ENCODE results near the gene HACD2. TPM values are rescaled to one million over a fixed set of nuclear protein-coding genes. Genes with fewer than 3 reads are reported as not detected.

HACD2 gene
- total RNA-seq, 1 experiment from 2014 or later = 97.7 TPM

DNA sequence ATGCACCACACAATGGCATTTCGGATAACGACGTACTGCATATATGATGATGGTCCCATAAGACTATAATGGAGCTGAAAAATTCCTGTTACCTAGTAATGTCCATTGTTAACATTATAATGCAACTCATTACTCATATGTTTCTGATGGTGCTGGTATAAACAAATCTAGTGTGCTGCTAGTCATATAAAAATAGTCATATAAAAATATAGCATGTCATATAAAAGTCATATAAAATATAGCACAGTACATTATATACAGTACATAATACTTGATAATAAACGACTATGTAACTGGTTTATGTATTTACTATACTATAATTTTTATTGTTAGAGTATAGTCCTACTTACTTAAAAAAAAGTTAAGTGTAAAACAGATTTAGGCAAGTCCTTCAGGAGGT lies 50.6 kb downstream of the HACD2 start:
- ChIA-PET CTCF (interaction anchor here (0.6 to 1.7 kb wide), 4 partner anchors 17 to 206 kb away, joined by 3 to 12 read pairs (median 3); no protein-coding TSS in a partner anchor), POLR2A (interaction anchor here (0.6 to 1.2 kb wide), 3 partner anchors 10 to 239 kb away, joined by 3 to 5 read pairs (median 4); no protein-coding TSS in a partner anchor)
- TF ChIP-seq, protein P1, sequence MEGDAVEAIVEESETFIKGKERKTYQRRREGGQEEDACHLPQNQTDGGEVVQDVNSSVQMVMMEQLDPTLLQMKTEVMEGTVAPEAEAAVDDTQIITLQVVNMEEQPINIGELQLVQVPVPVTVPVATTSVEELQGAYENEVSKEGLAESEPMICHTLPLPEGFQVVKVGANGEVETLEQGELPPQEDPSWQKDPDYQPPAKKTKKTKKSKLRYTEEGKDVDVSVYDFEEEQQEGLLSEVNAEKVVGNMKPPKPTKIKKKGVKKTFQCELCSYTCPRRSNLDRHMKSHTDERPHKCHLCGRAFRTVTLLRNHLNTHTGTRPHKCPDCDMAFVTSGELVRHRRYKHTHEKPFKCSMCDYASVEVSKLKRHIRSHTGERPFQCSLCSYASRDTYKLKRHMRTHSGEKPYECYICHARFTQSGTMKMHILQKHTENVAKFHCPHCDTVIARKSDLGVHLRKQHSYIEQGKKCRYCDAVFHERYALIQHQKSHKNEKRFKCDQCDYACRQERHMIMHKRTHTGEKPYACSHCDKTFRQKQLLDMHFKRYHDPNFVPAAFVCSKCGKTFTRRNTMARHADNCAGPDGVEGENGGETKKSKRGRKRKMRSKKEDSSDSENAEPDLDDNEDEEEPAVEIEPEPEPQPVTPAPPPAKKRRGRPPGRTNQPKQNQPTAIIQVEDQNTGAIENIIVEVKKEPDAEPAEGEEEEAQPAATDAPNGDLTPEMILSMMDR (IDR thresholded peaks at IDR 0.05; ENCODE audit: unreplicated experiment) = no peak
- Mint-ChIP-seq H3K4me3 (ENCODE audit: unreplicated experiment) (no peak overlapping the region), H3K27ac (ENCODE audit: low read depth, unreplicated experiment) (no peak overlapping the region), H3K9me3 (ENCODE audit: unreplicated experiment) (no peaks in the 10 kb centered on the region), H3K36me3 (ENCODE audit: insufficient read depth, unreplicated experiment) (peaks cover 25% of the 10 kb centered on the region), H3K27me3 (ENCODE audit: insufficient read depth, unreplicated experiment) (no peaks in the 10 kb centered on the region), H3K4me1 (ENCODE audit: insufficient read depth, unreplicated experiment) (peaks cover 20% of the 10 kb centered on the region)
- no peak for DNase-seq (ENCODE audit: unreplicated experiment)
- BruUV-seq (replicated peaks) = no TSS peak
- intact Hi-C loops (cut with micrococcal nuclease) = no loop called here

GRCh38 chr3:123533554-123534159 lies 51.2 kb downstream of the HACD2 start:
- POLR2A ChIA-PET = no interaction called here
- BruUV-seq (replicated peaks) = no TSS peak
- Mint-ChIP-seq H3K27ac (ENCODE audit: low read depth, unreplicated experiment) (no peak overlapping the region), H3K9me3 (ENCODE audit: unreplicated experiment) (no peaks in the 10 kb centered on the region), H3K4me1 (ENCODE audit: insufficient read depth, unreplicated experiment) (peaks cover 20% of the 10 kb centered on the region), H3K4me3 (ENCODE audit: unreplicated experiment) (no peak overlapping the region), H3K27me3 (ENCODE audit: insufficient read depth, unreplicated experiment) (no peaks in the 10 kb centered on the region), H3K36me3 (ENCODE audit: insufficient read depth, unreplicated experiment) (peaks cover 28% of the 10 kb centered on the region)
- intact Hi-C loops (cut with micrococcal nuclease) = no loop called here
- no peak for DNase-seq (ENCODE audit: unreplicated experiment)
- CTCF ChIA-PET = interaction anchor here (1.0 to 1.2 kb wide), 3 partner anchors 11 to 26 kb away, joined by 3 read pairs; no protein-coding TSS in a partner anchor
- TF ChIP-seq, protein P1 (IDR thresholded peaks at IDR 0.05; ENCODE audit: unreplicated experiment) = no peak

DNA sequence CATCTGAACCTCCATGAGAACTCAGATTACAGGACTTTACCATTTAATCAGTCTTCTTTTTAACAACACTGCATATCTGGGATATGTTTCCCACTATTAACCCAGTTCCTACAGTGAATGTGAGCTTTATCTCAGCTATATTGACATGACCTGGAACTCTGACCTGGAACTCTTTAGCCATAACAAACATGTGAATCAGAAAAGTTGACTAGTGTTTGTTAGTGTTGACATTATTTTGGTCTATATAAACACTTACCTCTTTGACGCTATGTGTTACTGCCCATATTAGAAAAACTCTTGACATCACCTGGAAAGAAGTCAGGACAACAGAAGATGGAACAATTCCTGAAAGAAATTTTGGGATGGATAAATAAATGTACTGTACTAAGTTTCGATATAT lies 56.7 kb downstream of the HACD2 start:
- Mint-ChIP-seq H3K4me3 (ENCODE audit: unreplicated experiment) (no peak overlapping the region), H3K9me3 (ENCODE audit: unreplicated experiment) (no peaks in the 10 kb centered on the region), H3K36me3 (ENCODE audit: insufficient read depth, unreplicated experiment) (peaks cover 72% of the 10 kb centered on the region), H3K4me1 (ENCODE audit: insufficient read depth, unreplicated experiment) (no peaks in the 10 kb centered on the region), H3K27me3 (ENCODE audit: insufficient read depth, unreplicated experiment) (no peaks in the 10 kb centered on the region), H3K27ac (ENCODE audit: low read depth, unreplicated experiment) (no peak overlapping the region)
- no TSS peak for BruUV-seq (replicated peaks)
- TF ChIP-seq, protein P1 (IDR thresholded peaks at IDR 0.05; ENCODE audit: unreplicated experiment) = no peak
- ChIA-PET POLR2A (no interaction called here), CTCF (interaction anchor here (0.6 to 1.3 kb wide), 5 partner anchors 7 to 551 kb away, joined by 3 to 4 read pairs (median 3); no protein-coding TSS in a partner anchor)
- intact Hi-C loops (cut with micrococcal nuclease) = no loop called here
- no peak for DNase-seq (ENCODE audit: unreplicated experiment)

DNA sequence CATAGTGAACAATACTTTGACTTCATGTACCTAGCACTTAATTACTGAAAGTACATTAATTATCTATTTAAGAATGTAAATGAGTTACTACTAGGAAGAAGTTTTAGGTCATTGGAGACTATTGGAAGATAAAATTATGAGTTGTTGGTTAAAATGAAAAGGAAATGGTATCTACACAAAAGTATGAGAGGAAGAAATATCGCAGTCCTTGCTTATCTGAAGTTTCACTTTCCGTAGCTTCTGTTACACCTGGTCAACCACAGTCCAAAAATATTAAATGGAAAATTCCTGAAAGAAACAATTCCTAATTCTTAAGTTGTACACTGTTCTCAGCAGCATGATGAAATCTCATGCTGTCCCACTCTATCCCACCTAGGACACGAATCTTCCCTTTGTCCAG lies 57.8 kb downstream of the HACD2 start:
- Mint-ChIP-seq H3K36me3 (ENCODE audit: insufficient read depth, unreplicated experiment) (peaks cover 73% of the 10 kb centered on the region), H3K4me3 (ENCODE audit: unreplicated experiment) (no peak overlapping the region), H3K27ac (ENCODE audit: low read depth, unreplicated experiment) (no peak overlapping the region), H3K4me1 (ENCODE audit: insufficient read depth, unreplicated experiment) (no peaks in the 10 kb centered on the region), H3K27me3 (ENCODE audit: insufficient read depth, unreplicated experiment) (no peaks in the 10 kb centered on the region), H3K9me3 (ENCODE audit: unreplicated experiment) (no peaks in the 10 kb centered on the region)
- intact Hi-C loops (cut with micrococcal nuclease) = no loop called here
- no peak for DNase-seq (ENCODE audit: unreplicated experiment)
- TF ChIP-seq, protein P1 (IDR thresholded peaks at IDR 0.05; ENCODE audit: unreplicated experiment) = no peak
- CTCF ChIA-PET = interaction anchor here (1.1 kb wide), 1 partner anchor 12 kb away, joined by 5 read pairs; no protein-coding TSS in a partner anchor
- POLR2A ChIA-PET = interaction anchor here (1.2 kb wide), 1 partner anchor 13 kb away, joined by 4 read pairs; no protein-coding TSS in a partner anchor
- BruUV-seq (replicated peaks) = no TSS peak

Measured in MCF 10A (cell line).